ENCODE data around the gene MPZL2. TPM values are rescaled to one million over a fixed set of nuclear protein-coding genes. Genes with fewer than 3 reads are reported as not detected.

The MPZL2 gene
- total RNA-seq, 1 donor from 2014 or later = 0.95 TPM

DNA sequence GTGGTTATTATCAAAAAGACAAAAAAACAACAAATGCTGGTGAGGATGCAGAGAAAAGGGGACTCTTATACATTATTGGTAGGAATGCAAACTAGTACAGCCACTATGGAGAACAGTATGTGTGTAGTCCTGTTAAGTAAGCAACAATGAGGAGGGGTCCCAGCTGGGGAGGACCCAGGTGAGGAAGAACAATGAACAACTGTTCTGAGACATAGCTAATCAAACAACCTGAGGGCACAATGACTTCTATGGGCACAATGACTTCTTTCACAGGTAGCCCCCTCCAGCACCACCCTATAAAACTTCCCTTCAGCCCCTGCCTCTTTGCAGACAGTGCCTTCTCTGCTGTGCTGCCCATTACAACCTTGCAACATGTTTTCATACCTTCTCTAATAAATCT lies 44.9 kb downstream of the MPZL2 start:
- Mint-ChIP-seq H3K9me3 (ENCODE audit: unreplicated experiment) (no peaks in the 10 kb centered on the region), H3K27ac (ENCODE audit: unreplicated experiment) (no peak overlapping the region), H3K4me3 (ENCODE audit: unreplicated experiment) (no peak overlapping the region), H3K27me3 (ENCODE audit: low read depth, unreplicated experiment) (peaks cover 6% of the 10 kb centered on the region), H3K36me3 (ENCODE audit: low read depth, unreplicated experiment) (no peaks in the 10 kb centered on the region), H3K4me1 (ENCODE audit: low read depth, unreplicated experiment) (no peaks in the 10 kb centered on the region)
- Histone ChIP-seq H3K9ac (ENCODE audit: low read length) (no peak overlapping the region), H3K79me2 (ENCODE audit: insufficient read depth, low read length) (no peaks in the 10 kb centered on the region), H3K4me3 (ENCODE audit: insufficient read depth, low read depth, low read length) (no peak overlapping the region), H3K9me3 (ENCODE audit: insufficient read depth, low read depth, low read length) (no peaks in the 10 kb centered on the region), H3K27me3 (ENCODE audit: insufficient read depth, low read length) (peaks cover 22% of the 10 kb centered on the region), H3K36me3 (ENCODE audit: insufficient read depth, low read length) (no peaks in the 10 kb centered on the region), H3K27ac (ENCODE audit: low read depth, low read length) (no peak overlapping the region), H2AFZ (ENCODE audit: low read depth, low read length) (no peak overlapping the region), H4K20me1 (ENCODE audit: insufficient read depth, low read length) (no peaks in the 10 kb centered on the region), H3K4me1 (ENCODE audit: insufficient read depth, low read length) (no peaks in the 10 kb centered on the region), H3K4me2 (ENCODE audit: low read length) (no peak overlapping the region)
- DNase-seq (ENCODE audit: low read depth) = no peak
- TF ChIP-seq, protein P1, sequence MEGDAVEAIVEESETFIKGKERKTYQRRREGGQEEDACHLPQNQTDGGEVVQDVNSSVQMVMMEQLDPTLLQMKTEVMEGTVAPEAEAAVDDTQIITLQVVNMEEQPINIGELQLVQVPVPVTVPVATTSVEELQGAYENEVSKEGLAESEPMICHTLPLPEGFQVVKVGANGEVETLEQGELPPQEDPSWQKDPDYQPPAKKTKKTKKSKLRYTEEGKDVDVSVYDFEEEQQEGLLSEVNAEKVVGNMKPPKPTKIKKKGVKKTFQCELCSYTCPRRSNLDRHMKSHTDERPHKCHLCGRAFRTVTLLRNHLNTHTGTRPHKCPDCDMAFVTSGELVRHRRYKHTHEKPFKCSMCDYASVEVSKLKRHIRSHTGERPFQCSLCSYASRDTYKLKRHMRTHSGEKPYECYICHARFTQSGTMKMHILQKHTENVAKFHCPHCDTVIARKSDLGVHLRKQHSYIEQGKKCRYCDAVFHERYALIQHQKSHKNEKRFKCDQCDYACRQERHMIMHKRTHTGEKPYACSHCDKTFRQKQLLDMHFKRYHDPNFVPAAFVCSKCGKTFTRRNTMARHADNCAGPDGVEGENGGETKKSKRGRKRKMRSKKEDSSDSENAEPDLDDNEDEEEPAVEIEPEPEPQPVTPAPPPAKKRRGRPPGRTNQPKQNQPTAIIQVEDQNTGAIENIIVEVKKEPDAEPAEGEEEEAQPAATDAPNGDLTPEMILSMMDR (IDR thresholded peaks at IDR 0.05; ENCODE audit: insufficient read depth, low read depth, low read length) = no peak
- no peak for TF ChIP-seq EZH2 (IDR thresholded peaks at IDR 0.05; ENCODE audit: insufficient read depth, low read length)
- FAIRE-seq = no peak

DNA sequence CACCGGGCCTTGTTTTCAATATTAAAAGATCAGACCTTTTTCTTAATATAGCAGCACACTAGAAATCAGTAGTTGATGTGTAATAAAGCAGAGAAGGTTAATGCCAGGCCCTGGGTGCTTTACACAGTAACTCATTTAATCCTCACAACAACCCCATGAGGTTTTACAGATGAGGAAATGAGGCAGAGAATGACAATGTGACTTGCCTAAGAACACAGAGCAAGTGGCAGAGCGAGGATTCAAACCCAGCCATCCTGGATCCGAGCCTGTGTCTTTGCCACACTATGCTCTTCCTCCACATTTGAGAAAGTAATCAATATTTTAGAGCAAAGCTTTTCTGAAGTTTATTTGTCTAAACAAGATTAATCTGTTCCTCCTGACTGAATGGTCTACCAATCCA lies 46.5 kb downstream of the MPZL2 start:
- TF ChIP-seq EZH2 (IDR thresholded peaks at IDR 0.05; ENCODE audit: insufficient read depth, low read length) = no peak
- TF ChIP-seq, protein P1 (IDR thresholded peaks at IDR 0.05; ENCODE audit: insufficient read depth, low read depth, low read length) = no peak
- no peaks in the 10 kb centered on the region for H3K4me1 Mint-ChIP-seq (ENCODE audit: low read depth, unreplicated experiment)
- H3K4me2 ChIP-seq (ENCODE audit: low read length) = no peak overlapping the region
- H3K36me3 ChIP-seq (ENCODE audit: insufficient read depth, low read length) = no peaks in the 10 kb centered on the region
- no peak overlapping the region for H2AFZ ChIP-seq (ENCODE audit: low read depth, low read length)
- no peak for DNase-seq (ENCODE audit: low read depth)
- H3K27ac ChIP-seq (ENCODE audit: low read depth, low read length) = no peak overlapping the region
- H3K4me1 ChIP-seq (ENCODE audit: insufficient read depth, low read length) = no peaks in the 10 kb centered on the region
- H3K9me3 Mint-ChIP-seq (ENCODE audit: unreplicated experiment) = no peaks in the 10 kb centered on the region
- no peaks in the 10 kb centered on the region for H4K20me1 ChIP-seq (ENCODE audit: insufficient read depth, low read length)
- no peak overlapping the region for H3K27ac Mint-ChIP-seq (ENCODE audit: unreplicated experiment)
- H3K27me3 Mint-ChIP-seq (ENCODE audit: low read depth, unreplicated experiment) = peaks cover 14% of the 10 kb centered on the region
- H3K79me2 ChIP-seq (ENCODE audit: insufficient read depth, low read length) = no peaks in the 10 kb centered on the region
- no peak overlapping the region for H3K9ac ChIP-seq (ENCODE audit: low read length)
- H3K4me3 Mint-ChIP-seq (ENCODE audit: unreplicated experiment) = no peak overlapping the region
- H3K4me3 ChIP-seq (ENCODE audit: insufficient read depth, low read depth, low read length) = no peak overlapping the region
- no peaks in the 10 kb centered on the region for H3K36me3 Mint-ChIP-seq (ENCODE audit: low read depth, unreplicated experiment)
- H3K9me3 ChIP-seq (ENCODE audit: insufficient read depth, low read depth, low read length) = no peaks in the 10 kb centered on the region
- peaks cover 34% of the 10 kb centered on the region for H3K27me3 ChIP-seq (ENCODE audit: insufficient read depth, low read length)
- FAIRE-seq = no peak

DNA sequence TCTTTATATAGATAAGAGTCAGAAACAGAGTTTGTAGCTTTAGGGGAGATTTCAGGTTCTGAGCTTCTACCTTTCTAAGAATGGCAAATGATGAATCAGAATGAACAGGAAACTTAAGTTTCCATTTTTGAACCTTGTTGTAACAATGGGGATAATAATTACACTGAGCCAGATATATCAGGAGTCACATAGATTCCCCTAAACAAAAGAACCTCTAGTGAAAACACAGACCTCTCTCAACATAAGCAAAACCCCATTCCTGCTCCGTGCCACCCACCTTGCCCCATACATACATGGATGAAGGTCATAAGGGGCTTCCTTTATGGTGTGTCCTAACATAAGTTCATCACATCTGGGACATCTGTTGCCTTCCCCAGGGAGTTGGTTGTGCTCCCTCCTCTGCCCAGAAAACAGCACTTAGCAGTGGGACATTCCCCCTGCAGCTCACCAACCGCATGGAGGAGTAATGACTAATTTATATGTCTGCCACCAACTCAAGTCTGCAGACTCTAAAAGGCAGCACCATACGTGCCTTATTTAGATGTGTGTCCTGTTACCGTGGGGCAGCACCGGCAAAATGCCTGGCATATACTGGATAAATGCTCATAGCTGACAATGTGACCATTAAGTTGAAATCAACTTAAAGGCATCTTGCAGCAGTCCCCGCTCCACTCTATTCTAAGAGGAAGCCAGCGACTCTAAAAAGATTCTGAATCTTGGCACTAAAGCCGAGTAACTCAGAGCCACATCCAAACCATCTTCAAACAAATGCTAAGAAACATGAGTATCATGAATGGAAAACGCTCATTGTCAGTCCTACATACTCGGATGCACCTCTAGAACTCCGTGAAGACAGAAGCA lies 47.2 kb downstream of the MPZL2 start:
- Histone ChIP-seq H4K20me1 (ENCODE audit: insufficient read depth, low read length) (no peaks in the 10 kb centered on the region), H3K36me3 (ENCODE audit: insufficient read depth, low read length) (no peaks in the 10 kb centered on the region), H3K4me2 (ENCODE audit: low read length) (no peak overlapping the region), H3K4me1 (ENCODE audit: insufficient read depth, low read length) (no peaks in the 10 kb centered on the region), H3K4me3 (ENCODE audit: insufficient read depth, low read depth, low read length) (no peak overlapping the region), H3K27me3 (ENCODE audit: insufficient read depth, low read length) (peaks cover 39% of the 10 kb centered on the region), H3K9ac (ENCODE audit: low read length) (no peak overlapping the region), H3K9me3 (ENCODE audit: insufficient read depth, low read depth, low read length) (no peaks in the 10 kb centered on the region), H2AFZ (ENCODE audit: low read depth, low read length) (no peak overlapping the region), H3K27ac (ENCODE audit: low read depth, low read length) (no peak overlapping the region), H3K79me2 (ENCODE audit: insufficient read depth, low read length) (no peaks in the 10 kb centered on the region)
- TF ChIP-seq, protein P1 (IDR thresholded peaks at IDR 0.05; ENCODE audit: insufficient read depth, low read depth, low read length) = no peak
- no peak for TF ChIP-seq EZH2 (IDR thresholded peaks at IDR 0.05; ENCODE audit: insufficient read depth, low read length)
- Mint-ChIP-seq H3K4me3 (ENCODE audit: unreplicated experiment) (no peak overlapping the region), H3K27ac (ENCODE audit: unreplicated experiment) (no peak overlapping the region), H3K36me3 (ENCODE audit: low read depth, unreplicated experiment) (no peaks in the 10 kb centered on the region), H3K9me3 (ENCODE audit: unreplicated experiment) (no peaks in the 10 kb centered on the region), H3K27me3 (ENCODE audit: low read depth, unreplicated experiment) (peaks cover 17% of the 10 kb centered on the region), H3K4me1 (ENCODE audit: low read depth, unreplicated experiment) (no peaks in the 10 kb centered on the region)
- FAIRE-seq (no peak), DNase-seq (ENCODE audit: low read depth) (no peak)
